SHP77 (cell line): ENCODE results near the gene SVIL.
"Not testable (repeated sequence)": the region's sequence is repeated elsewhere in the genome, so short reads cannot be mapped to it uniquely, and the experiment has no call there.

Source experiments
- DNase-seq, 2 experiments: peaks; one replicate each; lab custom pipeline; 2025; lab: John Stamatoyannopoulos, UW

Gene SVIL

DNA sequence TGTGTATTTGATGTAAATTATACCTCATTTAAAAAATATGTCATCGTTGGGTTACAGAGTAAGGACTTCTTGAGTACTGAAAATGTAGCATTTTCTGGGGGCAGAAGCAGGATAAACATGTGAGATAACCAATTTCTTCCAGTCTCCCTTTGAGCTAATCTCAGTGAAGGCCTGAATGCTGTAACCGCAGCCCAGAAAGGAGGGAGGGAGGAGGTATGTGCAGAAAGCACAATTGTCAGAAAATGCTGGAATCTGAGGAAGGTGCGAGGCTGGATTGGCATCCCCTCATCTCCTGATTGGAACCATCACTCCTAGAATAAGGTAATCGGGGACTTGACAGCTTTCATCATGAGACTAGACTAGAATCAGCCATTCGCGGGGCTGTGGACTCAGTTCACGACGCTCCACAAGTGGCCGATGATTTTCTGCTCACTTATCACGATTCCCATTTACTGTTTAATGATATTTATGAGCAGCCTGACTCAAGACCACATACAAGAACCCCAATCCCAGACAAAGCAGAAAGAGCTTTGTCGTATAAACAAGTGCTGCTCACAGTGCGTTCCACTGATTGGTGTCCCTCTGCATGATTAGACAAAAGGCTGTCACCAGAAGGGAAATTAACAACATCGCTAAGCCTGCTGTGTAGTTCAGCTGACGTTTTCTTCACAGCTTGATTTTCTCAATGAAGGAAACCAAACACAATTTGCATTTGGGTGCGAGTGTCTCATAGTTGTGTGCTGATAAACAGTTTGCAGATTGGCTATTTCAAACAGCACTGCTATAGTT, 93.2 kb downstream of the SVIL start:
- no peak for DNase-seq

GRCh38 chr10:29540016-29540415, 94.8 kb downstream of the SVIL start:
- no peak for DNase-seq

- no peak for DNase-seq
Observed at GRCh38 chr10:29539412-29539811, 95.4 kb downstream of the SVIL start.

DNA sequence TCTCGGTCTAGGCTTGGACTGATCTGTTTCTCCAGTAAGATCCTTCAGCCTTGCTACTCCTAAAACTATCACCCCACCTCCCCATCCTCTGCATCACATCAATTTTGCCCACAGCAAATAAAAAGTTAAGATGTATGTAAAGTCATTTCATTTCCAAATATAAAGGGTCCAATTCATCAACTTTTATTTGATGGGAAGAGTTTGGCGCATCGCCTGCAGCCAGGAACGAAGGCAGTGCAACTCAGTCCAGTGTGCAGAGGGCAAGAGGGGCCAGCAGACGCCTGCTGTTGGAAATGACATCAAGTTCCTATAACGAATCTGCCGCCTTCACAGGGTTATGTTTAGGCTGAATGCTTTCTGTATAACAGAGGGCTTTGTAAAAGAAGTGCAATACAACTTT, 97.0 kb downstream of the SVIL start:
- no peak for DNase-seq

DNA sequence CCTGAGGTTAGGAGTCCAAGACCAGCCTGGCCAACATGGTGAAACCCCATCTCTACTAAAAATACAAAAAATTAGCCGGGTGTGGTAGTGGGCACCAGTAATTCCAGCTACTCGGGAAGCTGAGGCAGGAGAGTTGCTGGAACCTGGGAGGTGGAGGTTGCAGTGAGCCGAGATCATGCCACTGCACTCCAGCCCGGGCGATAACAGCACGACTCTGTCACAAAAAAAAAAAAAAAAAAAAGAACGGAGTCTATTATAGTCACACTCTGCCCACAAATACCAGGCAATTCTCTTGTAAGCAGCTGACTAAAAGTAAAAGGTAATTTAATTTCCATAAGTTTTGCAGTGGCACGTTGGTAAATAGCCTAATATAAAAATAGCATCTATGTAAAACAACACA, 98.1 kb downstream of the SVIL start:
- DNase-seq = not testable (repeated sequence)

GRCh38 chr10:29535778-29536453, 98.9 kb downstream of the SVIL start:
- DNase-seq = no peak

GRCh38 chr10:29535012-29535777, 99.6 kb downstream of the SVIL start:
- DNase-seq = no peak

- DNase-seq = no peak
Observed at GRCh38 chr10:29534590-29534989, 100.2 kb downstream of the SVIL start.

GRCh38 chr10:29533696-29534285, 101.0 kb downstream of the SVIL start:
- DNase-seq = no peak

GRCh38 chr10:29533046-29533445, 101.7 kb downstream of the SVIL start:
- no peak for DNase-seq

DNA sequence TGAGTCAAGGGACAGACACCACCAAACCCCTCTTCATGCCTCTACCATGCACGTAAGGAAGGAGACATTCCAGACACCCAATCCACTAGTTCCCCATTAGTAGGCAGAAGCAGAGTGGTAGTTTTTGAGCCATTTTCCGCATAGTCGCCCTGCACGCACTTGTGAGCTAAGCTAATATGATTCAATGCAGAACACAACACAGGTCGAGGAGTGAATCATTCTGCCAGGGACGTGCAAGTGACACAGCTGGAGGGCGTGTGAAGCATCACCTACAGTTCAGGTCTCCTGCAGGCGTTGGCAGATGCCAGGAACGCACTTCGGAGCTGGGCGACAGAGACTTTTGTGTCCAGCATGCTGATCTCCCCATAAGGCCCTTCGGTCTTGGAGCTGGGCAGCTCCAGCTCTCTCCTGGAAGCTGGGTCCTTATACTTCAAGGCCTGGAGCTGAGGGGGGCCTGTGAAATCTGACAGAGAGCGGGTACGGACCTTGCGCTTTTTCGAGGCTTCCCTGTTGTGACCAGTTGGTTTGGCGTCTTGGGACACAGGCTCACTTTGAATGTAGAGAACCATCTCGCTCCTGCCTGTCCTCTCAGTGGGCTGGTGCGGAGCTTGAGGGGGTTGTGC, 102.4 kb downstream of the SVIL start:
- DNase-seq = no peak

DNA sequence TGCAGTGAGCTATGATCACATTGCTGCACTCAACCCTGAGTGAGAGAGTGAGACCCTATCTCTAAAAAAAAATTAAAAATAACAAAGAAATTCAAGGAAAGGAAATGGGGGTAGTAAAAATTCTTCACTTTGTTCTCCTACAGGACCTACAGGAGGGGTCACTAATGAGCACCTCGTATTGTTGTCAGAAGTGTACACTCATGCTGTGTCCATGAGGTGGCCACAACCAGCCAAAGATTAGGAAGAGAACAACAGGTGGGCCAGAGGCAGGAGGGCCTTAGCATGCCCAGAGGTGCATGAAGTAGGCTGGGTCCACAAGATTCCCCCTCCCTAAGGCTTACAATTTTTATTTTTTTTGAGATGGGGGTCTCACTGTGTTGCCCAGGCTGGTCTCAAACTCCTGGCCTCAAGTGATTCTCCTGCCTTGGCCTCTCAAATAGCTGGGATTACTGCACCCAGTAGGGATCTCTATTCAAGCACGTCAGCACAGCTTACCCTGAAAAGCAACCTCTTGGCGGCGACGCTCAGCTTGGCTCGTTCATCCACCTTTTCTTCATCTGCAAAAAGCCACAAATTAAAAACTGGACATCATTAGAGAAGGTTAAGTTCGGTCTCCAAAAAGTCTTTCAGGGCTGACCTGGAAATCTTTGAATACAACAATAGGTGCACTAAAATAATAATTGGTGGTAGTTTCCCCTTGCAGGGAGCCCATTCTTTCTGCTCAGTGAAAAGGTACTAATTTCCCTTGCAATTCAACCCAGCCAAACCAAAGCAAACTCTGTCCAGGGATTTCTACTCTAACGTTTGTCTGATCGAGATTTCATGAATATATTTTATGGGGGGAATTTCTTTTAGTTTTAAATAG, 104.4 kb downstream of the SVIL start:
- no peak for DNase-seq

DNA sequence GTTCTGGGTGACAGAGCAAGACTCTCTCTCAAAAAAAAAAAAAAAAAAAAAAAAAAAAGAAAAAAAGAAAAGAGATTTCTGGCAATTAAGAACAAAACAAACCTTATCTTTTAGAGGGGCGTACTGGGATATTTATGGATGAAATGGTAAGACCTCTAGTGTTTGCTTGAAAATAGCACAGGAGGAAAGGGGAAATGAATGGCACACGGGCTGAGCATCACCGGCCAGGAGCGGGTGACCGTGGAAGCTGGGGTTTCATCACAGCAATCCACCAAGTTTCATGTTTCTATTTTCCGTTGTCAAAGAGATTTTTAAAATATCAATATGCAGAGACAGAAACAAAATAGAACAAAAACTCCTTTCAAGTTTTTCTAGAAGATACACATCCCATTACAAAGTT, 105.6 kb downstream of the SVIL start:
- no peak for DNase-seq

DNA sequence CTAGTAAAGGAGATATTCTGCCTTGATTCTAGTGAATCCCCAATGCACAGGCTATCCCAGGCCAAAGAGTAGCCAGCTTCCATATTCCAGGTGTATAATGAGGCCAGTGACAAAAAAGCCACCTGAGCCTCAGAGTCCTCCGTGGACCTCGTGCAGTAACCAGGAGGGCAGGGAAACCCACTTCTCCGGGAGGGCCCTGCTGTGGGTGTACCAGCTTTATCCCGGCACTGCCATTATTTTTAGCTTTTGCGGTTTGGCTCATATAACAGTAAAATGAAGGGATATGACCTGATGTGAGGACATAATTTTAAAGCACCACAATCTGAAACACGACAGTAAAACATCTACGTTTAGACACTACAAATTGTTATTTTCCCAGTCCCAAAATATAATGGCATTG, 109.0 kb downstream of the SVIL start:
- no peak for DNase-seq

DNA sequence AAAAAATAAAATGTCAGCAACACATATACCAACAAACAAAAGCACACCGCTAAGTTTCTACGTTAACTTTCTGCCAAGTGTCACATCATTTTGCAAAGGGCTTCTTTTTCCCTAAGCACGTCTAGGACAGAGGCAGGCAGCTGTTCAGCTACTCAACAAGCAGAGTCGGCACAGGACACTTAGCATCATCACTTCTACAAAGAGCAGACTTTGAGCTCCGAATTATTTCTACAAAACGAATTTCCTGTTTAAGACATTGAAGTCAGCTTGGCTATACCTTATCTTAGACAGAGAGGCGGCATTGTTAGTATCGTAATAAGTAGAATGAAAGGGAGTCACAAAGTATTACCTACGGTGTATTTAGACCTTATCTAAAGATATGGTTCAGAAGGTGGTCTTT, 110.1 kb downstream of the SVIL start:
- no peak for DNase-seq

DNA sequence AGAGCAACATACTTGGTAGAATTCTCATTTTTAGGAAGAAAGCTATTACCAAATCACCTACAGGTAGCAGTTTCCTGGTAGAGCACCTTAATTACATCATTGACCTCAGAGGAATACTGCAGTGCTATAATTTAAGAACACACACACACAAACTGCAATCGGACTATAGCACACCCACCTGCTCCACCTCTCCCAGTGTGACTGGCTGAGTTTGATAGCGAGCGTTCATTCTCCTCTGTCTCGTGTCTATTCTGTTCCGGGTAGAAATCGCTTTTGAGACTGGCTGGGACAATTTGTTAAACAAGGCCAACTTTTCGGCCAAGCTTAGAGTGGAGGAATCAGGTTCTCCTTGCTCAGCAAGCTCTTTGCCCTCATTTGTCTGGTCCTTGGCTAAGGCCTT, 110.5 kb downstream of the SVIL start:
- DNase-seq = no peak

- DNase-seq = no peak
Observed at GRCh38 chr10:29522918-29523317, 111.9 kb downstream of the SVIL start.

DNA sequence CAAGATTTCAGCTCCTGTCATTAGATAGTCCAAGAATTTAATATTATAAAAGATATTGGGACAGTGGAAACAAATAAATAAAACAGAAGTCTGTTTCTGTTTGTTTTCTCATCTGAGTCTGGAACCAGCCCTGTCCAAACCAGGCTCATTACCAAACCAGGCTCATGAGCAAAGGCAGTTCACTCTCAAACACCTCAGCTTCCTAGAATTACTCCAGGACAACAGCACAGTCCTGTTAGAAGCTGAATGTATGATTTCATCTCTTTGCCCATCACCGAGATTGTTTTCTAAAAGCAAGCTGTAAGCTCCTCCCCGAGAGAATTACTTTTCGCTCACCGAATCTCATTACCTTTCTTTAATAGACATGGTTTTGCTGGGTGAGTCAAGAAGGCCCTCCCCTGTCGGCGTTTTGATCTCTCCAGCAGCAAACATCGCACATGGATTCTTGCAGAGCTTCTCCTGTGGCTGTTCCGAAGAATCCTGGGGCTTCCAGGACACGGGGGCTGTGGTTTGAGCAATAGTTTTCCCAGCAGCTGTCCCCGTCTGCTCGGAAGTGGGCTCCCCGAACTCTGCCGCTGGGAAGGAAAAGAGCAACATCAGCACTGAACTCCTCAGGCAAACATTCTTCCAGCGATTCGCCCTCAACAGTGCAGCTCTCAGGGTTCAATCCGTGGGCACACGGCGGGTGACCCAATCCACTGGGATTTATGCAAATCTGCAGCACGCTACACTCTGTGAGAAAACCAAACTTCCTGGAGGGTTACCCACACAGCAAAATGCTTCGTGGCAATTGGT, 112.5 kb downstream of the SVIL start:
- DNase-seq = no peak

GRCh38 chr10:29519659-29520058, 115.1 kb downstream of the SVIL start:
- no peak for DNase-seq

DNA sequence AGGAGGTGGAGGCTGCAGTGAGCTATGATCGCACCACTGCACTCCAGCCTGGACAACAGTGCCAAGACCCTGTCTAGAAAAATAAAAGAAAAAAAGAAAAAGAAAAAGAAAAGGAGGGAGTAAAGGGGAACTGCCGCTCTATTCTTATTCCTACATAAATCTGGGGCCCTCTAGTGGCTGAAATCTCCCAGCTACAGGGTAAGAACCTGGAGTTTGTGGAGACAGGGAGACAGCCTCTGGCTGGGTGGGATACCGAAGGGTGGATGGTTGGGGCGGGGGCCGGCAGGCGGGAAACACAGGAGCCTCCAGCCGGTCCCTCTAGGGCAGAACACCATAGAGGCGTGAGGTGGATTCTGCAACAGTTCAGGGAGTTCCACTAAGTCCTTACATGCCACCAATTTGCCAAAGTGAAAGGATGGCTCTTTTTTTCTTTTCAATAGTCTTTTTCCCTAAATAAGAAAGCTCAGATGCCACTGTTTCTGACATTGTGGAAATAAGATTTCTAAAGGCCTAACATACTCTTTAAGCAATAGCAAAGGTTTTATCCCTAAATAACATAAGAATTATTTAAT, 117.3 kb downstream of the SVIL start:
- DNase-seq = peak in 1 of 2 experiments; percentile 24
